ENCODE results near the gene TSPAN11.

Gene TSPAN11

DNA sequence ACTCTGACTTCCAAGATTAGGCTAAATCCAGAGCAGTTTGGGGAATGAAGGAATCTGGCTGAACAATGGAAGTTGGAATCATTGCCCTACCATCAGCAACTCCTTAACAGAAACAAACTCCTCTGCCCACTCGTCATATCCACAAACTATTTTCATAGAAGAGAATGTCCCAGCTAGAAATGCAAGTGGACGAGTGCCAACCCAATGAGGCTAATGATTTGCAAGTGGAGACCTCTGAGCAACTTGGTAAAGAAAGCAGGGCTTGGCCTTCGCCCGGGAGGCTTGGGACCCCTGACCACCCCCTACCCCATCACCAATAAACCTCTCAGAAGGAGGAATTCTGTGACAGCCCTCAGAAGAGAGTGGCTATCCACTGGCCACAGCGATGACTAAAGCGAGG, 107.1 kb downstream of the TSPAN11 start:
- peaks cover 0 to 5% (median 2%) of the 10 kb centered on the region in 4 experiments for H3K4me1 ChIP-seq (ENCODE audit: control extremely low read depth in 1 of 4, control insufficient read depth in 4 of 4, insufficient read depth in 4 of 4, low read length in 3 of 4)
- ChIA-PET CTCF (no interaction called here), POLR2A (no interaction called here)

GRCh38 chr12:31034372-31034771, 107.8 kb downstream of the TSPAN11 start:
- H3K27me3 ChIP-seq (replicated peaks in 2 of 5; ENCODE audit: control insufficient read depth in 4 of 5, insufficient read depth in 5 of 5, low read length in 4 of 5) = no peaks in the 10 kb centered on the region
- H3K4me1 ChIP-seq (ENCODE audit: control extremely low read depth in 1 of 4, control insufficient read depth in 4 of 4, insufficient read depth in 4 of 4, low read length in 3 of 4) = peaks cover 0 to 5% (median 2%) of the 10 kb centered on the region in 4 experiments
- H3K27ac ChIP-seq (ENCODE audit: insufficient read depth in 1 of 2, low read depth in 1 of 2, low read length in 2 of 2, poor library complexity in 1 of 2, severe bottlenecking in 2 of 2) = no peak overlapping the region
- POLR2A ChIA-PET = no interaction called here
- DNase-seq = no peak
- WGBS (ENCODE audit: insufficient coverage) = 100% methylated on average over 1 of the region's 3 CpGs
- H3K9me3 ChIP-seq (ENCODE audit: control extremely low read depth in 1 of 5, control insufficient read depth in 4 of 5, insufficient read depth in 2 of 5, low read depth in 1 of 5, low read length in 4 of 5) = no peaks in the 10 kb centered on the region
- H3K4me3 ChIP-seq (ENCODE audit: control insufficient read depth in 1 of 7, extremely low read depth in 1 of 7, insufficient read depth in 4 of 7, low read depth in 2 of 7, low read length in 6 of 7) = no peak overlapping the region
- no peaks in the 10 kb centered on the region for H3K36me3 ChIP-seq (ENCODE audit: control insufficient read depth in 4 of 4, insufficient read depth in 4 of 4, low read length in 3 of 4)
- CTCF ChIA-PET = no interaction called here

More for the DNA sequence above, 107.1 kb downstream of the TSPAN11 start:
- H3K9me3 ChIP-seq (ENCODE audit: control extremely low read depth in 1 of 5, control insufficient read depth in 4 of 5, insufficient read depth in 2 of 5, low read depth in 1 of 5, low read length in 4 of 5) = no peaks in the 10 kb centered on the region
- H3K36me3 ChIP-seq (ENCODE audit: control insufficient read depth in 4 of 4, insufficient read depth in 4 of 4, low read length in 3 of 4) = no peaks in the 10 kb centered on the region
- WGBS (ENCODE audit: insufficient coverage) = 93% methylated on average over 3 of the region's 6 CpGs
- H3K4me3 ChIP-seq (ENCODE audit: control insufficient read depth in 1 of 7, extremely low read depth in 1 of 7, insufficient read depth in 4 of 7, low read depth in 2 of 7, low read length in 6 of 7) = no peak overlapping the region
- no peak overlapping the region for H3K27ac ChIP-seq (ENCODE audit: insufficient read depth in 1 of 2, low read depth in 1 of 2, low read length in 2 of 2, poor library complexity in 1 of 2, severe bottlenecking in 2 of 2)
- DNase-seq = no peak
- H3K27me3 ChIP-seq (replicated peaks in 2 of 5; ENCODE audit: control insufficient read depth in 4 of 5, insufficient read depth in 5 of 5, low read length in 4 of 5) = no peaks in the 10 kb centered on the region

- Histone ChIP-seq H3K4me3 (ENCODE audit: control insufficient read depth in 1 of 7, extremely low read depth in 1 of 7, insufficient read depth in 4 of 7, low read depth in 2 of 7, low read length in 6 of 7) (no peak overlapping the region), H3K9me3 (ENCODE audit: control extremely low read depth in 1 of 5, control insufficient read depth in 4 of 5, insufficient read depth in 2 of 5, low read depth in 1 of 5, low read length in 4 of 5) (no peaks in the 10 kb centered on the region), H3K36me3 (ENCODE audit: control insufficient read depth in 4 of 4, insufficient read depth in 4 of 4, low read length in 3 of 4) (no peaks in the 10 kb centered on the region), H3K27ac (ENCODE audit: insufficient read depth in 1 of 2, low read depth in 1 of 2, low read length in 2 of 2, poor library complexity in 1 of 2, severe bottlenecking in 2 of 2) (no peak overlapping the region), H3K4me1 (ENCODE audit: control extremely low read depth in 1 of 4, control insufficient read depth in 4 of 4, insufficient read depth in 4 of 4, low read length in 3 of 4) (peaks cover 0 to 5% (median 2%) of the 10 kb centered on the region in 4 experiments), H3K27me3 (replicated peaks in 2 of 5; ENCODE audit: control insufficient read depth in 4 of 5, insufficient read depth in 5 of 5, low read length in 4 of 5) (no peaks in the 10 kb centered on the region)
- DNase-seq = no peak
- WGBS (ENCODE audit: insufficient coverage) = 98% methylated on average over 4 of the region's 4 CpGs
- ChIA-PET POLR2A (no interaction called here), CTCF (no interaction called here)
Observed at GRCh38 chr12:31035226-31035625, 108.7 kb downstream of the TSPAN11 start.

DNA sequence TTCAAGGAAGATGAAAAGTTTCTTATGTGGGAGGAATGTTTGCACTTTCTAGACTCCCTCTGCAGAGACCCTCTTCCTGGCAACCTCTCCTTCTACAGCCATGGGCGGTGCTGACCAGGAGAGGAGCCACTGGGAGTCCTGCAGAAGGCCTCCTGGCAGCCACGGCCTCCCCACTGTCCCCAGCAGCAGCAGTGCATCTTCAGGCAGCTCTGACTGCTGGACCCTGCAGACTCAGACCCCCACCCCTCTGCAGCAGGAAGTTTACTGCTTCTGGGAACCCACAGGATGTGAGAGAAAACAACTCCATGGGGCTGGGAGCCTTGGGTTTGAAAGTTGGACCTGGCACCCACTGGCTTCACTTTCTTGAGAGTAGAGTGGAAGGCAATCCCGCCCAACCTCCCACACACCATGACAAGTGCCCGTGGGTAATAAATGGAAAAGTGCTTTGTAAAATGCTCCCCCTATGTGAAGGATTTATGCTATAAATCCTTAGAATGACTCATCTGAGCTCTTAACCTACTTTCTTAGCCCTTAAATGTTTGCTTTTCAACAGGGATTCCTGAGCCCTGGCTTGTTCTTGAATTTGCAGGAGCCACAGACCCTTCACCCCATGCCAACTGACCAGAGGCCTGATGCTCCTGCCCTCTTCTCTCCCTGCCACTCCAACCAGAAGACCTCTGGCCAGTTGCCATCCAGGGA, 109.6 kb downstream of the TSPAN11 start:
- H3K27ac ChIP-seq (ENCODE audit: insufficient read depth in 1 of 2, low read depth in 1 of 2, low read length in 2 of 2, poor library complexity in 1 of 2, severe bottlenecking in 2 of 2) = no peak overlapping the region
- CTCF ChIA-PET = no interaction called here
- no peaks in the 10 kb centered on the region for H3K9me3 ChIP-seq (ENCODE audit: control extremely low read depth in 1 of 5, control insufficient read depth in 4 of 5, insufficient read depth in 2 of 5, low read depth in 1 of 5, low read length in 4 of 5)
- H3K36me3 ChIP-seq (ENCODE audit: control insufficient read depth in 4 of 4, insufficient read depth in 4 of 4, low read length in 3 of 4) = no peaks in the 10 kb centered on the region
- H3K4me3 ChIP-seq (ENCODE audit: control insufficient read depth in 1 of 7, extremely low read depth in 1 of 7, insufficient read depth in 4 of 7, low read depth in 2 of 7, low read length in 6 of 7) = no peak overlapping the region
- POLR2A ChIA-PET = no interaction called here
- peaks cover 0 to 5% (median 2%) of the 10 kb centered on the region in 4 experiments for H3K4me1 ChIP-seq (ENCODE audit: control extremely low read depth in 1 of 4, control insufficient read depth in 4 of 4, insufficient read depth in 4 of 4, low read length in 3 of 4)
- no peaks in the 10 kb centered on the region for H3K27me3 ChIP-seq (replicated peaks in 2 of 5; ENCODE audit: control insufficient read depth in 4 of 5, insufficient read depth in 5 of 5, low read length in 4 of 5)
- WGBS (ENCODE audit: insufficient coverage) = 86% methylated on average over 1 of the region's 4 CpGs
- no peak for DNase-seq

DNA sequence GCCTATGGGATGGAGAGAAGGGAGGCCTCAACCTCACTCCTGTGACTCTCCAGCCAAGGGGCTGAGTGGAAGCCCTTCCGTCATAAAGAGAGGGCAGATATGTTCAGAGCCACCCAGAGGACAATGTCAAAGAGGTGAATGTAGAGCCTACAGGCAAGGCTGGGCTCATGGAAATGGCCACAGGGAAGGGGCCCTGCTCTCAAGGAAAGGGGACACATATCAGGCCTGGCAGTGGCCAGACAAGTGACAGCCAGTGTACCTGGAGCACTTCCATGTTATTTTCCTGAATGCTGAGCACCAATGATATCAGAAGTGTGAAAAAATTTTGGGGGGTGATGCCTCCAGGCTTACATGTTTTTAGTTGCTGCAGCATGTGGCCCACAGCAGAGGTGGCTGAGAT, 110.5 kb downstream of the TSPAN11 start:
- Histone ChIP-seq H3K27me3 (replicated peaks in 2 of 5; ENCODE audit: control insufficient read depth in 4 of 5, insufficient read depth in 5 of 5, low read length in 4 of 5) (no peaks in the 10 kb centered on the region), H3K27ac (ENCODE audit: insufficient read depth in 1 of 2, low read depth in 1 of 2, low read length in 2 of 2, poor library complexity in 1 of 2, severe bottlenecking in 2 of 2) (no peak overlapping the region), H3K9me3 (ENCODE audit: control extremely low read depth in 1 of 5, control insufficient read depth in 4 of 5, insufficient read depth in 2 of 5, low read depth in 1 of 5, low read length in 4 of 5) (no peaks in the 10 kb centered on the region), H3K4me3 (ENCODE audit: control insufficient read depth in 1 of 7, extremely low read depth in 1 of 7, insufficient read depth in 4 of 7, low read depth in 2 of 7, low read length in 6 of 7) (no peak overlapping the region), H3K36me3 (ENCODE audit: control insufficient read depth in 4 of 4, insufficient read depth in 4 of 4, low read length in 3 of 4) (no peaks in the 10 kb centered on the region), H3K4me1 (ENCODE audit: control extremely low read depth in 1 of 4, control insufficient read depth in 4 of 4, insufficient read depth in 4 of 4, low read length in 3 of 4) (peaks cover 0 to 2% (median 0%) of the 10 kb centered on the region in 4 experiments)
- 89% methylated on average over 1 of the region's 1 CpG for whole genome bisulfite sequencing (ENCODE audit: insufficient coverage)
- DNase-seq = no peak
- CTCF ChIA-PET = no interaction called here
- POLR2A ChIA-PET = no interaction called here

- Histone ChIP-seq H3K27ac (ENCODE audit: insufficient read depth in 1 of 2, low read depth in 1 of 2, low read length in 2 of 2, poor library complexity in 1 of 2, severe bottlenecking in 2 of 2) (no peak overlapping the region), H3K4me3 (ENCODE audit: control insufficient read depth in 1 of 7, extremely low read depth in 1 of 7, insufficient read depth in 4 of 7, low read depth in 2 of 7, low read length in 6 of 7) (no peak overlapping the region), H3K36me3 (ENCODE audit: control insufficient read depth in 4 of 4, insufficient read depth in 4 of 4, low read length in 3 of 4) (no peaks in the 10 kb centered on the region), H3K9me3 (ENCODE audit: control extremely low read depth in 1 of 5, control insufficient read depth in 4 of 5, insufficient read depth in 2 of 5, low read depth in 1 of 5, low read length in 4 of 5) (no peaks in the 10 kb centered on the region), H3K27me3 (replicated peaks in 2 of 5; ENCODE audit: control insufficient read depth in 4 of 5, insufficient read depth in 5 of 5, low read length in 4 of 5) (no peaks in the 10 kb centered on the region), H3K4me1 (ENCODE audit: control extremely low read depth in 1 of 4, control insufficient read depth in 4 of 4, insufficient read depth in 4 of 4, low read length in 3 of 4) (no peaks in the 10 kb centered on the region)
- WGBS (ENCODE audit: insufficient coverage) = 100% methylated on average over 1 of the region's 2 CpGs
- no peak for DNase-seq
- POLR2A ChIA-PET = no interaction called here
- CTCF ChIA-PET = interaction anchor here (1.5 kb wide), 1 partner anchor 212 kb away, joined by 3 read pairs; no protein-coding TSS in a partner anchor
Observed at GRCh38 chr12:31037931-31038330, 111.4 kb downstream of the TSPAN11 start.

DNA sequence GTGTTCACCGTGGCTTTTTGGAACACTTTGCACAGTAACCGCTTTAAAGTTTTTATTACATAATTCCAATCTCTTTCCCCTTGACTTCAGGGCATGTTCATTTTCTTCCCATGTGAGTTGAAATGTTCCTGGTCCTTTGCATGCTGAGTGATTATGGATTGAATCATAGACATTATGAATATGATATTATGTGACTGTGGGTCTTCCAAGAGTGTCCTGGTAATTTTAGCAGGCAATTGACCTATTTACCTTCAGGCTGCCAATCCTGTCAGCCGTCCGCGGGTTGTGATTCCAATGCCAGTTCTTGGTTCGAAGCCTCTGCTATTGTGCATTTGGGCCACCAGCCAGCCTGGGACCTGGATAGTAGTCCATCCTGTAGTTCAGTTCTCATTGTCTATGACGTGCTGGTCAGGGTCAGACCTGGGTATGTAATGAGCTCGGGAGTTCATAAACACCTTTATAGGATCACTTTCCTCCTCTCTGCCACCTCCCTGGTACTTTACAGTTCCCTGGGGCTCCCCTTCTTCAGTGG, 114.6 kb downstream of the TSPAN11 start:
- ChIA-PET POLR2A (no interaction called here), CTCF (interaction anchor here (1.5 kb wide), 1 partner anchor 13 kb away, joined by 3 read pairs; no protein-coding TSS in a partner anchor)
- DNase-seq = no peak
- H3K4me3 ChIP-seq (ENCODE audit: control insufficient read depth in 1 of 7, extremely low read depth in 1 of 7, insufficient read depth in 4 of 7, low read depth in 2 of 7, low read length in 6 of 7) = no peak overlapping the region
- H3K27ac ChIP-seq (ENCODE audit: insufficient read depth in 1 of 2, low read depth in 1 of 2, low read length in 2 of 2, poor library complexity in 1 of 2, severe bottlenecking in 2 of 2) = no peak overlapping the region
- H3K4me1 ChIP-seq (ENCODE audit: control extremely low read depth in 1 of 4, control insufficient read depth in 4 of 4, insufficient read depth in 4 of 4, low read length in 3 of 4) = no peaks in the 10 kb centered on the region
- peaks cover 0 to 1% (median 0%) of the 10 kb centered on the region in 5 experiments for H3K9me3 ChIP-seq (ENCODE audit: control extremely low read depth in 1 of 5, control insufficient read depth in 4 of 5, insufficient read depth in 2 of 5, low read depth in 1 of 5, low read length in 4 of 5)
- H3K27me3 ChIP-seq (replicated peaks in 2 of 5; ENCODE audit: control insufficient read depth in 4 of 5, insufficient read depth in 5 of 5, low read length in 4 of 5) = no peaks in the 10 kb centered on the region
- WGBS (ENCODE audit: insufficient coverage) = 96% methylated on average over 5 of the region's 8 CpGs
- no peaks in the 10 kb centered on the region for H3K36me3 ChIP-seq (ENCODE audit: control insufficient read depth in 4 of 4, insufficient read depth in 4 of 4, low read length in 3 of 4)
